BE2C (cell line): Measurements from ENCODE around the gene PLXDC1.
A peak's percentile ranks its signal among the peaks of the same experiment; 100 is the strongest.
"Not testable (repeated sequence)": the region's sequence is repeated elsewhere in the genome, so short reads cannot be mapped to it uniquely, and the experiment has no call there.

Source experiments
- DNase-seq: peaks from one replicate; pipeline ENCODE4 v3.0.0-alpha.2; 2020
- H3K27me3 ChIP-seq: fragments of 250-450 bp; sonication (Bioruptor Pico); 2 replicates; pipeline ENCODE4 v1.5.1; 2020; ENCODE audit warnings: mild to moderate bottlenecking
- H3K36me3 ChIP-seq: fragments of 250-450 bp; sonication (Bioruptor Pico); 2 replicates; pipeline ENCODE4 v1.5.1; 2020; ENCODE audit warnings: mild to moderate bottlenecking
- H3K4me1 ChIP-seq: fragments of 250-450 bp; sonication (Bioruptor Pico); 2 replicates; pipeline ENCODE4 v1.5.1; 2020
- H3K4me3 ChIP-seq: 2 replicates; pipeline ENCODE4 v1.5.1; 2011; ENCODE audit warnings: low read depth, low read length
- H3K9me3 ChIP-seq: fragments of 250-450 bp; sonication (Bioruptor Pico); 2 replicates; pipeline ENCODE4 v1.5.1; 2020
- CTCF ChIP-seq: IDR thresholded peaks from 2 replicates; pipeline ENCODE4 v1.5.1; 2012; ENCODE audit warnings: mild to moderate bottlenecking, low read depth, low read length

PLXDC1 gene

GRCh38 chr17:39051001-39051585 is 100.3 kb downstream of the PLXDC1 start:
- Histone ChIP-seq H3K4me1 (no peaks in the 10 kb centered on the region), H3K9me3 (no peaks in the 10 kb centered on the region; the same call in 1 of the 2 replicates), H3K27me3 (0 out of 2 replicates have a peak, but pooled peaks cover 2% of the 10 kb centered on the region), H3K4me3 (no peak overlapping the region), H3K36me3 (no peaks in the 10 kb centered on the region)
- DNase-seq: no peak
- TF ChIP-seq CTCF: no peak

GRCh38 chr17:39045948-39046679 is 105.3 kb downstream of the PLXDC1 start:
- Histone ChIP-seq H3K36me3 (no peaks in the 10 kb centered on the region), H3K4me1 (no peaks in the 10 kb centered on the region), H3K4me3 (no peak overlapping the region), H3K27me3 (peaks cover 5% of the 10 kb centered on the region; the same call in 1 of the 2 replicates), H3K9me3 (no peaks in the 10 kb centered on the region; the same call in 1 of the 2 replicates)
- DNase-seq: peak; percentile 33
- TF ChIP-seq CTCF: peak; percentile 39

GRCh38 chr17:39036009-39036408 is 115.4 kb downstream of the PLXDC1 start:
- H3K9me3 ChIP-seq: no peaks in the 10 kb centered on the region
- no peaks in the 10 kb centered on the region for H3K4me1 ChIP-seq
- TF ChIP-seq CTCF: no peak
- no peaks in the 10 kb centered on the region for H3K36me3 ChIP-seq
- H3K4me3 ChIP-seq: no peak overlapping the region
- H3K27me3 ChIP-seq: peaks cover 15% of the 10 kb centered on the region
- DNase-seq: no peak

GRCh38 chr17:39035578-39035977 is 115.9 kb downstream of the PLXDC1 start:
- not testable (repeated sequence) for H3K4me3 ChIP-seq, H3K9me3 ChIP-seq, H3K4me1 ChIP-seq, DNase-seq, H3K36me3 ChIP-seq
- H3K27me3 ChIP-seq: peaks cover 15% of the 10 kb centered on the region

- Histone ChIP-seq H3K9me3 (no peaks in the 10 kb centered on the region), H3K27me3 (peaks cover 16% of the 10 kb centered on the region), H3K36me3 (no peaks in the 10 kb centered on the region), H3K4me1 (no peaks in the 10 kb centered on the region), H3K4me3 (no peak overlapping the region)
- TF ChIP-seq CTCF: no peak
- no peak for DNase-seq
These were observed 122.7 kb downstream of the PLXDC1 start for GRCh38 chr17:39028690-39029089.

- peak overlapping the region; percentile 24; the same call in 1 of the 2 replicates for H3K4me3 ChIP-seq
- peaks cover 16% of the 10 kb centered on the region for H3K27me3 ChIP-seq
These were observed 123.9 kb downstream of the PLXDC1 start for GRCh38 chr17:39027455-39028035.

More at GRCh38 chr17:39027455-39028035, 123.9 kb downstream of the PLXDC1 start:
- H3K4me1 ChIP-seq: no peaks in the 10 kb centered on the region
- H3K36me3 ChIP-seq: no peaks in the 10 kb centered on the region
- H3K9me3 ChIP-seq: no peaks in the 10 kb centered on the region
- DNase-seq: no peak
- TF ChIP-seq CTCF: no peak
